H1 (cell line): Measurements from ENCODE around the gene FBLIM1. TPM values are rescaled to one million over a fixed set of nuclear protein-coding genes. Genes with fewer than 3 reads are reported as not detected.

ENCODE experiments used
- CTCF ChIA-PET: fragments of 300-600 bp; sonication (Branson Sonifier 250); formaldehyde crosslinking; loops from one replicate; lab custom pipeline; 2021; ENCODE audit not compliant: partially characterized antibody; lab: Charles Lee
- POLR2A ChIA-PET: fragments of 300-600 bp; sonication (Branson Sonifier 250); formaldehyde crosslinking; loops from one replicate; lab custom pipeline; 2021; ENCODE audit warnings: inconsistent platforms; ENCODE audit not compliant: partially characterized antibody; lab: Charles Lee
- DNase-seq, 2 experiments: peaks; one replicate each; pipeline versions ENCODE4 v3.0.0 to v3.0.0-alpha.2; 2010 to 2022; ENCODE audit warnings: low spot score in 2 of 2, low read depth in 1 of 2, mixed read lengths in 1 of 2
- FAIRE-seq: peaks from 2 replicates; lab custom pipeline; 2011; peaks lifted over from hg19 to GRCh38; lab: Jason Lieb, UNC
- H2AFZ ChIP-seq: 2 replicates; pipeline ENCODE4 v1.8.1; 2012; ENCODE audit warnings: low read length, inconsistent platforms
- H2AK5ac ChIP-seq: 2 replicates; pipeline ENCODE4 v1.6.1; 2013; ENCODE audit warnings: low read depth, low read length
- H2BK120ac ChIP-seq: replicated peaks from 2 replicates; pipeline ENCODE3; 2013; ENCODE audit warnings: low read depth, low read length, inconsistent platforms
- H2BK12ac ChIP-seq: 2 replicates; pipeline ENCODE4 v1.6.1; 2013; ENCODE audit warnings: low read depth, low read length
- H2BK15ac ChIP-seq: 2 replicates; pipeline ENCODE4 v1.6.1; 2013; ENCODE audit warnings: low read length
- H2BK20ac ChIP-seq: 2 replicates; pipeline ENCODE4 v1.6.1; 2013; ENCODE audit warnings: low read length
- H2BK5ac ChIP-seq: 2 replicates; pipeline ENCODE4 v1.6.1; 2013; ENCODE audit warnings: low read depth, low read length
- H3K14ac ChIP-seq: 2 replicates; pipeline ENCODE4 v1.6.1; 2013; ENCODE audit warnings: inconsistent platforms; ENCODE audit not compliant: insufficient read length
- H3K18ac ChIP-seq: 2 replicates; pipeline ENCODE4 v1.6.1; 2013; ENCODE audit warnings: low read length; ENCODE audit errors: extremely low read depth
- H3K23ac ChIP-seq: 2 replicates; pipeline ENCODE4 v1.6.1; 2013; ENCODE audit warnings: inconsistent platforms; ENCODE audit not compliant: insufficient read length
- H3K23me2 ChIP-seq: 2 replicates; pipeline ENCODE4 v1.6.1; 2013; ENCODE audit warnings: low read depth, low read length
- H3K27ac ChIP-seq: 2 replicates; pipeline ENCODE4 v1.6.1; 2011; ENCODE audit warnings: low read depth, low read length, inconsistent platforms
- H3K27me3 ChIP-seq, 4 experiments: replicated peaks in 1 of 4; 1 replicate in 1 of 4; 2 replicates in 3 of 4; pipeline versions ENCODE4 v1.6.1 to v1.8.1; 2011 to 2013; ENCODE audit warnings: low read length in 3 of 4, mild to moderate bottlenecking in 3 of 4, inconsistent platforms in 2 of 4, mixed read lengths in 2 of 4, moderate library complexity in 1 of 4; ENCODE audit not compliant: control insufficient read depth in 3 of 4, insufficient read depth in 3 of 4; ENCODE audit errors: extremely low read depth in 1 of 4
- H3K36me3 ChIP-seq, 4 experiments: 2 replicates each; pipeline versions ENCODE4 v1.6.1 to v1.8.1; 2011 to 2013; ENCODE audit warnings: mild to moderate bottlenecking in 4 of 4, low read length in 3 of 4, moderate library complexity in 2 of 4, control low read depth in 1 of 4, inconsistent platforms in 1 of 4; ENCODE audit not compliant: insufficient read depth in 4 of 4, control insufficient read depth in 2 of 4
- H3K4ac ChIP-seq: replicated peaks from 2 replicates; pipeline ENCODE3; 2013; ENCODE audit warnings: low read length, low read depth, mixed read lengths, inconsistent platforms; ENCODE audit not compliant: insufficient read length
- H3K4me1 ChIP-seq, 4 experiments: replicated peaks in 1 of 4; 1 replicate in 1 of 4; 2 replicates in 3 of 4; pipeline versions ENCODE4 v1.6.1 to v1.8.1; 2011 to 2013; ENCODE audit warnings: low read length in 3 of 4, inconsistent platforms in 2 of 4, mixed read lengths in 1 of 4; ENCODE audit not compliant: insufficient read depth in 4 of 4, control insufficient read depth in 3 of 4
- H3K4me2 ChIP-seq, 2 experiments: 2 replicates each; pipeline versions ENCODE4 v1.6.1 to v1.8.1; 2011 to 2013; ENCODE audit warnings: low read depth in 2 of 2, low read length in 2 of 2, control low read depth in 1 of 2, inconsistent platforms in 1 of 2, mild to moderate bottlenecking in 1 of 2; ENCODE audit not compliant: insufficient read depth in 1 of 2
- H3K4me3 ChIP-seq, 4 experiments: fragments of 200-600, 300-600 bp in 1 of 4; sonication (generic), shearing (Covaris generic), sonication (Bioruptor Twin) in 1 of 4; 2 replicates each; pipeline versions ENCODE4 v1.5.1 to v1.8.1; 2011 to 2016; ENCODE audit warnings: low read length in 4 of 4, low read depth in 3 of 4, control low read depth in 2 of 4, inconsistent platforms in 2 of 4, mild to moderate bottlenecking in 2 of 4, mixed read lengths in 1 of 4, moderate library complexity in 1 of 4; ENCODE audit not compliant: insufficient read depth in 2 of 4; ENCODE audit errors: extremely low read depth in 1 of 4
- H3K56ac ChIP-seq: replicated peaks from 2 replicates; pipeline ENCODE3; 2013; ENCODE audit warnings: low read depth, mild to moderate bottlenecking, mixed read lengths, low read length, inconsistent platforms; ENCODE audit not compliant: insufficient read length
- H3K79me1 ChIP-seq: 2 replicates; pipeline ENCODE4 v1.6.1; 2013; ENCODE audit warnings: low read depth, low read length, control low read depth
- H3K79me2 ChIP-seq, 2 experiments: 2 replicates each; pipeline versions ENCODE4 v1.6.1 to v1.8.1; 2012 to 2013; ENCODE audit warnings: low read length in 2 of 2, mild to moderate bottlenecking in 2 of 2, inconsistent platforms in 1 of 2; ENCODE audit not compliant: insufficient read depth in 2 of 2, control insufficient read depth in 1 of 2
- H3K9ac ChIP-seq, 4 experiments: replicated peaks in 1 of 4; 1 replicate in 1 of 4; 2 replicates in 3 of 4; pipeline versions ENCODE4 v1.6.1 to v1.8.1; 2011 to 2013; ENCODE audit warnings: low read depth in 3 of 4, low read length in 3 of 4, control low read depth in 2 of 4, mild to moderate bottlenecking in 2 of 4, moderate library complexity in 2 of 4, inconsistent platforms in 1 of 4; ENCODE audit errors: extremely low read depth in 1 of 4
- H3K9me3 ChIP-seq, 2 experiments: 2 replicates each; pipeline versions ENCODE4 v1.6.1 to v1.8.1; 2012 to 2013; ENCODE audit warnings: mild to moderate bottlenecking in 2 of 2, moderate library complexity in 2 of 2, control low read depth in 1 of 2, inconsistent platforms in 1 of 2, low read depth in 1 of 2, low read length in 1 of 2, mixed read lengths in 1 of 2; ENCODE audit not compliant: insufficient read depth in 2 of 2
- H4K20me1 ChIP-seq, 2 experiments: replicated peaks in 1 of 2; 2 replicates each; pipeline versions ENCODE3 to v1.8.1; 2011 to 2013; ENCODE audit warnings: inconsistent platforms in 2 of 2, low read length in 2 of 2, mild to moderate bottlenecking in 1 of 2; ENCODE audit not compliant: insufficient read depth in 2 of 2, control insufficient read depth in 1 of 2
- H4K5ac ChIP-seq: 2 replicates; pipeline ENCODE4 v1.6.1; 2013; ENCODE audit warnings: low read length, low read depth, mixed read lengths, inconsistent platforms; ENCODE audit not compliant: insufficient read length
- H4K8ac ChIP-seq: 2 replicates; pipeline ENCODE4 v1.8.0; 2013; ENCODE audit warnings: mild to moderate bottlenecking, moderate library complexity, low read length, inconsistent platforms; ENCODE audit not compliant: insufficient read depth; ENCODE audit errors: extremely low read depth
- H4K91ac ChIP-seq: replicated peaks from 2 replicates; pipeline ENCODE3; 2013; ENCODE audit warnings: low read length, mixed read lengths, inconsistent platforms; ENCODE audit not compliant: insufficient read length
- CHD2 ChIP-seq: IDR thresholded peaks from 2 replicates; pipeline ENCODE4 v1.6.1; 2012; ENCODE audit warnings: low read length, improper control_type of control experiment
- CTBP2 ChIP-seq: IDR thresholded peaks from 2 replicates; pipeline ENCODE4 v1.7.0; 2011; ENCODE audit warnings: borderline replicate concordance, mild to moderate bottlenecking, moderate library complexity, mixed read lengths, low read length; ENCODE audit not compliant: insufficient read depth, insufficient read length
- EP300 ChIP-seq, 2 experiments: IDR thresholded peaks; 1 replicate in 1 of 2; 2 replicates in 1 of 2; pipeline ENCODE4 v1.6.1; 2011 to 2012; ENCODE audit warnings: low read depth in 2 of 2, low read length in 2 of 2, mild to moderate bottlenecking in 2 of 2, borderline replicate concordance in 1 of 2, inconsistent platforms in 1 of 2, moderate library complexity in 1 of 2
- GABPA ChIP-seq: IDR thresholded peaks from 2 replicates; pipeline ENCODE4 v1.6.1; 2011; ENCODE audit warnings: mild to moderate bottlenecking, low read length, moderate library complexity, borderline replicate concordance; ENCODE audit not compliant: insufficient read depth
- JUN ChIP-seq: IDR thresholded peaks from 2 replicates; pipeline ENCODE4 v1.6.1; 2011; ENCODE audit warnings: low read depth, mild to moderate bottlenecking, improper control_type of control experiment, low read length
- JUND ChIP-seq: IDR thresholded peaks from 2 replicates; pipeline ENCODE4 v1.6.1; 2011; ENCODE audit warnings: mild to moderate bottlenecking, improper control_type of control experiment, low read length
- POLR2AphosphoS5 ChIP-seq: IDR thresholded peaks from 2 replicates; pipeline ENCODE4 v1.6.1; 2011; ENCODE audit warnings: low read depth, low read length
- RNF2 ChIP-seq: fragments of 200-900, 300-1000 bp; sonication (generic); IDR thresholded peaks from 2 replicates; pipeline ENCODE4 v1.7.1; 2016; ENCODE audit warnings: borderline replicate concordance, low read depth, mild to moderate bottlenecking, antibody characterized with exemption, low read length; ENCODE audit not compliant: poor library complexity, severe bottlenecking; ENCODE audit errors: missing control alignments
- SAP30 ChIP-seq: fragments of 300-600 bp; sonication (generic); IDR thresholded peaks from 2 replicates; pipeline ENCODE4 v1.7.1; 2012; ENCODE audit warnings: low read length, moderate library complexity, mild to moderate bottlenecking, inconsistent platforms; ENCODE audit not compliant: insufficient read depth, insufficient replicate concordance
- WGBS, 2 experiments: shearing (Covaris generic) in 1 of 2; methylation state at CpG; one replicate each; pipeline versions ENCODE4 v1.1.6 to v1.1.7; 2013 to 2015; ENCODE audit warnings: low lambda C conversion rate in 2 of 2, mixed read lengths in 2 of 2, inconsistent platforms in 1 of 2, low coverage in 1 of 2, missing lambda C conversion rate in 1 of 2; ENCODE audit not compliant: insufficient replicate concordance in 2 of 2, insufficient coverage in 1 of 2, insufficient read length in 1 of 2; ENCODE audit errors: extremely low coverage in 1 of 2, missing lambda C conversion rate in 1 of 2; 5-methylcytosine and 5-hydroxymethylcytosine counted together
- polyA plus RNA-seq, 7 experiments: library from polyadenylated mRNA; depleted of rRNA in 3 of 7; stranded (reverse) in 5 of 7; unstranded in 2 of 7; fragments of >200 nt in 5 of 7; fragments of 200-250 nt in 2 of 7; gene quantifications; 1 replicate in 5 of 7; 2 replicates in 1 of 7; 4 replicates in 1 of 7; pipeline versions ENCODE4 v1.2.1 to v1.2.3, GENCODE V29; 2011 to 2013; ENCODE audit warnings: missing spikeins in 2 of 7, mixed read lengths in 2 of 7
- total RNA-seq: library from RNA; stranded (reverse); fragmentation: NEBNext Ultra II Directional; extraction: Animal tissue kit (Norgen Biotek cat#: 25700); gene quantifications from 2 replicates; pipeline ENCODE4 v1.2.1, GENCODE V29; 2021
- TF ChIP-seq, protein P1 (sequence below), 3 experiments: IDR thresholded peaks; 1 replicate in 2 of 3; 2 replicates in 1 of 3; pipeline versions ENCODE4 v1.5.1 to v1.6.1; 2011; ENCODE audit warnings: low read length in 3 of 3, mild to moderate bottlenecking in 3 of 3, inconsistent platforms in 2 of 3, low read depth in 1 of 3, moderate library complexity in 1 of 3; ENCODE audit not compliant: insufficient read depth in 1 of 3; ENCODE audit errors: control extremely low read depth in 1 of 3

The FBLIM1 gene
- total and polyA plus RNA-seq, 2 of the 8 experiments (the other 6 are each of a cell fraction or from before 2014, with no cell fraction given): 66.6 to 66.7 TPM

DNA sequence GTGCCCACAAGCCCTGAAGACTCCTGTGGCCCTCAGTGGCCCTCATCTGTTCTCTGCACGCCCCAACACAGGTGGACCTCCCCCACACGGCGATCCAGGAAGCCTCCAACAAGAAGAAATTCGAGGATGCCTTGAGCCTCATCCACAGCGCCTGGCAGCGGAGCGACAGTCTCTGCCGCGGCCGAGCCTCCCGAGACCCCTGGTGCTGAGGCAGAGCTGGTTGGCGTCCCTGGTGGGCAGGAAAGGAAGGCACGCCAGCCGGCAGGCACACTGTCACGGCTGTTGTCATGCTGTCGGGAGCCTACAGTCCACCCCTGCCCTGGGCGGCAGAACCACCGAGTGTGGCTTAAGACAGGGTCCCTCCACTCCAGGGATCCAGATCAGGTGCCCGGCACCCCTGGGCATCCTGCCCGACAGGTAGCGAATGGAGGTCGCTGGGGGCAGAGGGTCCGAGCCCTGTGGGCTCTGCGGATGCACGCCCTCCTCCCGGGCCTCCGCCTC is 24.8 kb upstream of the FBLIM1 start:
- Histone ChIP-seq H3K4ac (no peak overlapping the region), H4K20me1 (peaks cover 4 to 9% of the 10 kb centered on the region in 2 experiments), H3K27me3 (no peaks in the 10 kb centered on the region), H3K4me3 (no peak overlapping the region), H2AFZ (no peak overlapping the region), H3K27ac (no peak overlapping the region), H3K79me2 (no peaks in the 10 kb centered on the region), H3K9me3 (no peaks in the 10 kb centered on the region), H3K56ac (no peak overlapping the region), H3K9ac (no peak overlapping the region), H2BK20ac (no peak overlapping the region), H2BK12ac (no peak overlapping the region), H2AK5ac (no peak overlapping the region), H2BK120ac (no peak overlapping the region), H3K18ac (no peak overlapping the region), H3K23ac (no peak overlapping the region), H3K36me3 (peaks cover 2 to 15% (median 3%) of the 10 kb centered on the region in 4 experiments; a peak in 6 of 8 replicates), H3K4me2 (no peak overlapping the region), H4K91ac (no peak overlapping the region), H3K4me1 (peaks cover 0 to 11% (median 4%) of the 10 kb centered on the region in 4 experiments; a peak in 4 of 7 replicates), H3K14ac (no peak overlapping the region), H2BK15ac (no peak overlapping the region), H3K23me2 (no peaks in the 10 kb centered on the region), H3K79me1 (no peaks in the 10 kb centered on the region), H2BK5ac (no peak overlapping the region), H4K5ac (no peak overlapping the region), H4K8ac (no peak overlapping the region)
- ChIA-PET POLR2A (no interaction called here), CTCF (interaction anchor here (0.6 to 5.4 kb wide), 4 partner anchors 7 to 82 kb away, joined by 3 to 35 read pairs (median 3); partner anchors contain the start of gene TMEM82)
- FAIRE-seq: no peak
- no peak for DNase-seq
- 95% methylated on average over 15 of the region's 27 CpGs; no CpG with 5 or more reads in 1 of the 2 experiments for WGBS, 2 experiments
- TF ChIP-seq JUND (no peak), CTBP2 (no peak), GABPA (no peak), RNF2 (no peak), JUN (no peak), POLR2AphosphoS5 (no peak), SAP30 (no peak), EP300 (IDR thresholded peaks at IDR 0.05; ENCODE audit: borderline replicate concordance in 1 of 2, low read depth in 2 of 2, low read length in 2 of 2) (no peak), CHD2 (no peak)
- TF ChIP-seq, protein P1, sequence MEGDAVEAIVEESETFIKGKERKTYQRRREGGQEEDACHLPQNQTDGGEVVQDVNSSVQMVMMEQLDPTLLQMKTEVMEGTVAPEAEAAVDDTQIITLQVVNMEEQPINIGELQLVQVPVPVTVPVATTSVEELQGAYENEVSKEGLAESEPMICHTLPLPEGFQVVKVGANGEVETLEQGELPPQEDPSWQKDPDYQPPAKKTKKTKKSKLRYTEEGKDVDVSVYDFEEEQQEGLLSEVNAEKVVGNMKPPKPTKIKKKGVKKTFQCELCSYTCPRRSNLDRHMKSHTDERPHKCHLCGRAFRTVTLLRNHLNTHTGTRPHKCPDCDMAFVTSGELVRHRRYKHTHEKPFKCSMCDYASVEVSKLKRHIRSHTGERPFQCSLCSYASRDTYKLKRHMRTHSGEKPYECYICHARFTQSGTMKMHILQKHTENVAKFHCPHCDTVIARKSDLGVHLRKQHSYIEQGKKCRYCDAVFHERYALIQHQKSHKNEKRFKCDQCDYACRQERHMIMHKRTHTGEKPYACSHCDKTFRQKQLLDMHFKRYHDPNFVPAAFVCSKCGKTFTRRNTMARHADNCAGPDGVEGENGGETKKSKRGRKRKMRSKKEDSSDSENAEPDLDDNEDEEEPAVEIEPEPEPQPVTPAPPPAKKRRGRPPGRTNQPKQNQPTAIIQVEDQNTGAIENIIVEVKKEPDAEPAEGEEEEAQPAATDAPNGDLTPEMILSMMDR (IDR thresholded peaks at IDR 0.05; ENCODE audit: control extremely low read depth in 1 of 3, insufficient read depth in 1 of 3, low read depth in 1 of 3, low read length in 3 of 3): no peak
